Measurements from ENCODE around the gene CD82. TPM values are rescaled to one million over a fixed set of nuclear protein-coding genes. Genes with fewer than 3 reads are reported as not detected.

CD82 gene
- total RNA-seq, 4 donors from 2014 or later, result 10.2 to 26.3 (median 20.8) TPM

- H3K27me3 ChIP-seq, result no peaks in the 10 kb centered on the region
- intact Hi-C loops (cut with DNase I; ENCODE audit: low total_unique reads), result no loop called here
- no peak overlapping the region for H3K27ac ChIP-seq
- DNase-seq, result peak in 1 of 2 donors; percentile 9
- no peak overlapping the region for H3K4me3 ChIP-seq
- TF ChIP-seq CTCF (IDR thresholded peaks at IDR 0.05) (no peak), POLR2A (IDR thresholded peaks at IDR 0.05) (no peak)
- H3K9me3 ChIP-seq, result no peaks in the 10 kb centered on the region
- H3K4me1 ChIP-seq, result peaks cover 0 to 2% of the 10 kb centered on the region in 2 donors
- H3K36me3 ChIP-seq, result no peaks in the 10 kb centered on the region
Measured at GRCh38 chr11:44628730-44629700, 63.6 kb downstream of the CD82 start.

- Histone ChIP-seq H3K27me3 (no peaks in the 10 kb centered on the region), H3K4me3 (no peak overlapping the region), H3K9me3 (no peaks in the 10 kb centered on the region), H3K36me3 (no peaks in the 10 kb centered on the region), H3K27ac (no peak overlapping the region), H3K4me1 (peaks cover 0 to 10% of the 10 kb centered on the region in 2 donors)
- intact Hi-C loops (cut with DNase I; ENCODE audit: low total_unique reads), result no loop called here
- TF ChIP-seq POLR2A (IDR thresholded peaks at IDR 0.05) (no peak), CTCF (IDR thresholded peaks at IDR 0.05) (no peak)
- DNase-seq, result no peak
Measured at GRCh38 chr11:44629732-44630345, 64.4 kb downstream of the CD82 start.

GRCh38 chr11:44630511-44631210 lies 65.2 kb downstream of the CD82 start:
- no peaks in the 10 kb centered on the region for H3K9me3 ChIP-seq
- intact Hi-C loops (cut with DNase I; ENCODE audit: low total_unique reads), result no loop called here
- H3K27ac ChIP-seq, result no peak overlapping the region
- TF ChIP-seq CTCF (IDR thresholded peaks at IDR 0.05), result no peak
- TF ChIP-seq POLR2A (IDR thresholded peaks at IDR 0.05), result no peak
- H3K4me1 ChIP-seq, result peaks cover 0 to 15% of the 10 kb centered on the region in 2 donors
- peak in 1 of 2 donors; percentile 10 for DNase-seq
- no peak overlapping the region for H3K4me3 ChIP-seq
- no peaks in the 10 kb centered on the region for H3K36me3 ChIP-seq
- no peaks in the 10 kb centered on the region for H3K27me3 ChIP-seq

- Histone ChIP-seq H3K9me3 (no peaks in the 10 kb centered on the region), H3K27ac (no peak overlapping the region), H3K4me3 (no peak overlapping the region), H3K36me3 (no peaks in the 10 kb centered on the region), H3K4me1 (peaks cover 0 to 15% of the 10 kb centered on the region in 2 donors), H3K27me3 (no peaks in the 10 kb centered on the region)
- TF ChIP-seq CTCF (IDR thresholded peaks at IDR 0.05), result no peak
- no peak for TF ChIP-seq POLR2A (IDR thresholded peaks at IDR 0.05)
- intact Hi-C loops (cut with DNase I; ENCODE audit: low total_unique reads), result no loop called here
- no peak for DNase-seq
Measured at GRCh38 chr11:44631831-44632230, 66.4 kb downstream of the CD82 start.
